H9 (cell line): ENCODE data around the gene MST1R. TPM values are rescaled to one million over a fixed set of nuclear protein-coding genes. Genes with fewer than 3 reads are reported as not detected.

Source experiments
- DNase-seq: peaks from one replicate; pipeline ENCODE4 v3.0.0-alpha.2; 2017
- H2AFZ ChIP-seq: one replicate; pipeline ENCODE4 v1.6.1; 2013; ENCODE audit warnings: mild to moderate bottlenecking, low read length, control low read depth, moderate library complexity
- H2AK5ac ChIP-seq: 2 replicates; pipeline ENCODE4 v1.6.1; 2013; ENCODE audit warnings: low read length, control low read depth, mixed read lengths; ENCODE audit not compliant: insufficient read length
- H2BK120ac ChIP-seq: one replicate; pipeline ENCODE4 v1.6.1; 2013; ENCODE audit warnings: low read depth, mild to moderate bottlenecking, low read length, control low read depth, inconsistent platforms; ENCODE audit not compliant: poor library complexity, severe bottlenecking
- H2BK12ac ChIP-seq: 2 replicates; pipeline ENCODE4 v1.6.1; 2013; ENCODE audit warnings: low read length, control low read depth, mixed read lengths, low read depth; ENCODE audit not compliant: insufficient read length
- H2BK15ac ChIP-seq: 2 replicates; pipeline ENCODE4 v1.6.1; 2013; ENCODE audit warnings: low read depth, low read length, control low read depth
- H2BK20ac ChIP-seq: one replicate; pipeline ENCODE4 v1.6.1; 2013; ENCODE audit warnings: low read depth, mild to moderate bottlenecking, low read length, control low read depth, inconsistent platforms; ENCODE audit not compliant: poor library complexity, severe bottlenecking
- H2BK5ac ChIP-seq: 2 replicates; pipeline ENCODE4 v1.6.1; 2013; ENCODE audit warnings: low read length, control low read depth, mixed read lengths; ENCODE audit not compliant: insufficient read length
- H3K14ac ChIP-seq: 2 replicates; pipeline ENCODE4 v1.6.1; 2013; ENCODE audit warnings: low read length, control low read depth; ENCODE audit not compliant: insufficient read depth
- H3K18ac ChIP-seq: 2 replicates; pipeline ENCODE4 v1.6.1; 2013; ENCODE audit warnings: low read depth, mild to moderate bottlenecking, mixed read lengths, low read length, control low read depth; ENCODE audit not compliant: insufficient read length
- H3K23ac ChIP-seq: 2 replicates; pipeline ENCODE4 v1.6.1; 2013; ENCODE audit warnings: low read length, control low read depth, mixed read lengths, low read depth; ENCODE audit not compliant: insufficient read length
- H3K23me2 ChIP-seq: 2 replicates; pipeline ENCODE4 v1.6.1; 2013; ENCODE audit warnings: low read depth, mild to moderate bottlenecking, mixed read lengths, low read length, control low read depth; ENCODE audit not compliant: insufficient read length, poor library complexity, severe bottlenecking
- H3K27ac ChIP-seq: 2 replicates; pipeline ENCODE4 v1.5.1; 2013; ENCODE audit warnings: low read length, control low read depth, mixed read lengths, low read depth; ENCODE audit not compliant: insufficient read length
- H3K27me3 ChIP-seq: 2 replicates; pipeline ENCODE4 v1.6.1; 2013; ENCODE audit warnings: low read length, control low read depth, inconsistent platforms; ENCODE audit not compliant: insufficient read depth
- H3K4ac ChIP-seq: 2 replicates; pipeline ENCODE4 v1.6.1; 2013; ENCODE audit warnings: low read depth, mild to moderate bottlenecking, control low read depth, inconsistent platforms, low read length, moderate library complexity
- H3K4me1 ChIP-seq: 2 replicates; pipeline ENCODE4 v1.6.1; 2013; ENCODE audit warnings: low read length, control low read depth, inconsistent platforms; ENCODE audit not compliant: insufficient read depth
- H3K4me2 ChIP-seq: 2 replicates; pipeline ENCODE4 v1.6.1; 2013; ENCODE audit warnings: low read length, control low read depth, mixed read lengths; ENCODE audit not compliant: insufficient read length, insufficient read depth
- H3K56ac ChIP-seq: 2 replicates; pipeline ENCODE4 v1.6.1; 2013; ENCODE audit warnings: low read depth, mild to moderate bottlenecking, mixed read lengths, low read length, control low read depth; ENCODE audit not compliant: insufficient read length
- H3K79me1 ChIP-seq: 2 replicates; pipeline ENCODE4 v1.6.1; 2013; ENCODE audit warnings: low read depth, mild to moderate bottlenecking, moderate library complexity, low read length, control low read depth, inconsistent platforms; ENCODE audit not compliant: insufficient read depth, poor library complexity, severe bottlenecking
- H3K79me2 ChIP-seq: 2 replicates; pipeline ENCODE4 v1.6.1; 2013; ENCODE audit warnings: low read length, control low read depth, inconsistent platforms; ENCODE audit not compliant: insufficient read depth
- H3K9ac ChIP-seq: 2 replicates; pipeline ENCODE4 v1.6.1; 2013; ENCODE audit warnings: low read length, control low read depth, mixed read lengths; ENCODE audit not compliant: insufficient read length; ENCODE audit errors: extremely low read depth
- H3K9me3 ChIP-seq: one replicate; pipeline ENCODE4 v1.6.1; 2013; ENCODE audit warnings: low read depth, low read length, inconsistent platforms; ENCODE audit not compliant: control insufficient read depth
- H3T11ph ChIP-seq: one replicate; pipeline ENCODE4 v1.6.1; 2013; ENCODE audit warnings: mild to moderate bottlenecking, low read length, control low read depth, inconsistent platforms
- H4K20me1 ChIP-seq: one replicate; pipeline ENCODE4 v1.6.1; 2013; ENCODE audit not compliant: control insufficient read depth, insufficient read length, insufficient read depth
- H4K5ac ChIP-seq: 2 replicates; pipeline ENCODE4 v1.6.1; 2013; ENCODE audit warnings: low read depth, mild to moderate bottlenecking, mixed read lengths, low read length, control low read depth; ENCODE audit not compliant: insufficient read length
- H4K8ac ChIP-seq: replicated peaks from 2 replicates; pipeline ENCODE4 v1.6.1; 2013; ENCODE audit warnings: low read length, control low read depth, mixed read lengths, low read depth; ENCODE audit not compliant: insufficient read length
- H4K91ac ChIP-seq: 2 replicates; pipeline ENCODE4 v1.6.1; 2013; ENCODE audit warnings: low read depth, mild to moderate bottlenecking, moderate library complexity, mixed read lengths, low read length, control low read depth; ENCODE audit not compliant: insufficient read length
- H3K27ac Mint-ChIP-seq, 3 experiments: 2 replicates in 2 of 3; 3 replicates in 1 of 3; pipeline ENCODE4 v1.8.0; 2020 to 2021; ENCODE audit warnings: mixed read lengths in 3 of 3, mild to moderate bottlenecking in 1 of 3, moderate library complexity in 1 of 3
- H3K27me3 Mint-ChIP-seq: 2 replicates; pipeline ENCODE4 v1.8.0; 2021; ENCODE audit warnings: low read depth, mild to moderate bottlenecking, moderate library complexity, mixed read lengths
- H3K36me3 Mint-ChIP-seq, 3 experiments: 2 replicates in 2 of 3; 3 replicates in 1 of 3; pipeline ENCODE4 v1.8.0; 2020 to 2021; ENCODE audit warnings: low read depth in 3 of 3, mixed read lengths in 3 of 3; ENCODE audit not compliant: insufficient read depth in 1 of 3
- H3K4me1 Mint-ChIP-seq, 2 experiments: 2 replicates each; pipeline ENCODE4 v1.8.0; 2020; ENCODE audit warnings: mixed read lengths in 2 of 2
- H3K4me3 Mint-ChIP-seq, 2 experiments: 2 replicates in 1 of 2; 3 replicates in 1 of 2; pipeline ENCODE4 v1.8.0; 2020 to 2021; ENCODE audit warnings: mild to moderate bottlenecking in 2 of 2, mixed read lengths in 2 of 2, moderate library complexity in 1 of 2
- H3K9me3 Mint-ChIP-seq, 2 experiments: 2 replicates in 1 of 2; 3 replicates in 1 of 2; pipeline ENCODE4 v1.8.0; 2020; ENCODE audit warnings: mild to moderate bottlenecking in 2 of 2, mixed read lengths in 2 of 2, moderate library complexity in 1 of 2
- CTCF ChIP-seq: fragments of 200-600 bp; sonication (generic); conservative IDR thresholded peaks from 3 replicates; pipeline ENCODE4 v1.8.0; 2021; ENCODE audit warnings: antibody characterized with exemption, mild to moderate bottlenecking
- total RNA-seq: library from RNA; stranded (reverse); gene quantifications from 2 replicates; pipeline ENCODE4 v1.2.1, GENCODE V29; 2021

MST1R gene
- total RNA-seq, 1 experiment from 2014 or later: 4.9 TPM

- no peak overlapping the region for H3K27ac Mint-ChIP-seq
- H3K9me3 Mint-ChIP-seq: no peaks in the 10 kb centered on the region
- peaks cover 7 to 24% of the 10 kb centered on the region in 2 experiments for H3K4me1 Mint-ChIP-seq
- H3K27me3 ChIP-seq: no peaks in the 10 kb centered on the region
- H2BK120ac ChIP-seq: no peak overlapping the region
- H2BK5ac ChIP-seq: no peak overlapping the region
- no peak overlapping the region for H2BK15ac ChIP-seq
- peaks cover 5% of the 10 kb centered on the region for H3K27me3 Mint-ChIP-seq
- no peak overlapping the region for H3K4me3 Mint-ChIP-seq
- no peak overlapping the region for H3K9ac ChIP-seq
- no peak overlapping the region for H2AK5ac ChIP-seq
- H3K4me1 ChIP-seq: peaks cover 2% of the 10 kb centered on the region; the same call in 1 of the 2 replicates
- no peak overlapping the region for H4K5ac ChIP-seq
- no peak overlapping the region for H3K27ac ChIP-seq
- no peak for DNase-seq
- no peaks in the 10 kb centered on the region for H3K79me1 ChIP-seq
- no peaks in the 10 kb centered on the region for H3K79me2 ChIP-seq
- H4K8ac ChIP-seq: no peak overlapping the region
- no peaks in the 10 kb centered on the region for H3K23me2 ChIP-seq
- no peak overlapping the region for H3K18ac ChIP-seq
- no peak overlapping the region for H3T11ph ChIP-seq
- H3K4me2 ChIP-seq: no peak overlapping the region
- no peak overlapping the region for H2AFZ ChIP-seq
- H3K56ac ChIP-seq: no peak overlapping the region
- no peak overlapping the region for H3K23ac ChIP-seq
- H3K9me3 ChIP-seq: no peaks in the 10 kb centered on the region
- no peak overlapping the region for H2BK20ac ChIP-seq
- no peak overlapping the region for H4K91ac ChIP-seq
- H3K36me3 Mint-ChIP-seq: no peaks in the 10 kb centered on the region; a peak in 2 of 7 replicates
- no peak overlapping the region for H3K4ac ChIP-seq
- H2BK12ac ChIP-seq: no peak overlapping the region
- H3K14ac ChIP-seq: no peak overlapping the region
- H4K20me1 ChIP-seq: no peaks in the 10 kb centered on the region
- no peak for TF ChIP-seq CTCF
Measured at GRCh38 chr3:49886922-49887265, 16.8 kb downstream of the MST1R start.
